ENCODE measurements around the gene SSUH2. TPM values are rescaled to one million over a fixed set of nuclear protein-coding genes. Genes with fewer than 3 reads are reported as not detected.

SSUH2 gene
- total and polyA plus RNA-seq, 2 of the 13 experiments (the other 11 are each of a cell fraction or from before 2014, with no cell fraction given): 38.1 to 136 TPM

GRCh38 chr3:8655387-8655835, 10.8 kb upstream of the SSUH2 start (continued):
- TF ChIP-seq ZNF24 (IDR thresholded peaks at IDR 0.05) (0 out of 2 replicates have a peak, but pooled peaks have one; percentile 17), ZBTB7A (CRISPR knock-in tag; IDR thresholded peaks at IDR 0.05) (no peak), NPAS2 (CRISPR knock-in tag; IDR thresholded peaks at IDR 0.05; ENCODE audit: borderline replicate concordance) (no peak), MAZ (IDR thresholded peaks at IDR 0.05; ENCODE audit: borderline replicate concordance, low read depth, low read length) (no peak), MAZ (CRISPR knock-in tag; IDR thresholded peaks at IDR 0.05; ENCODE audit: low read depth) (no peak), E2F2 (CRISPR knock-in tag; IDR thresholded peaks at IDR 0.05; ENCODE audit: borderline replicate concordance) (no peak), ZNF451 (CRISPR knock-in tag; IDR thresholded peaks at IDR 0.05) (no peak), SSRP1 (CRISPR knock-in tag; IDR thresholded peaks at IDR 0.05) (no peak), DPF2 (CRISPR knock-in tag; IDR thresholded peaks at IDR 0.05; ENCODE audit: borderline replicate concordance, low read depth) (0 out of 2 replicates have a peak, but pooled peaks have one; percentile 61), MAFF (IDR thresholded peaks at IDR 0.05; ENCODE audit: low read depth, low read length) (no peak), POLR2AphosphoS2 (IDR thresholded peaks at IDR 0.05; ENCODE audit: low read depth, low read length) (no peak), ZBED4 (CRISPR knock-in tag; IDR thresholded peaks at IDR 0.05; ENCODE audit: borderline replicate concordance) (no peak), NKX3-1 (CRISPR knock-in tag; IDR thresholded peaks at IDR 0.05) (no peak), ZNF513 (CRISPR knock-in tag; conservative IDR thresholded peaks at IDR 0.05) (no peak), SRSF1 (optimal IDR thresholded peaks at IDR 0.05; ENCODE audit: low read depth, low read length) (no peak), PRPF4 (IDR thresholded peaks at IDR 0.05; ENCODE audit: low read depth, low read length, poor library complexity, severe bottlenecking) (no peak), GFI1 (CRISPR knock-in tag; IDR thresholded peaks at IDR 0.05; ENCODE audit: borderline replicate concordance) (peak; percentile 56), BCL3 (CRISPR knock-in tag; IDR thresholded peaks at IDR 0.05) (no peak), BORCS8-MEF2B (CRISPR knock-in tag; IDR thresholded peaks at IDR 0.05) (no peak), ZNF562 (CRISPR knock-in tag; IDR thresholded peaks at IDR 0.05; ENCODE audit: borderline replicate concordance) (no peak), SMAD3 (CRISPR knock-in tag; IDR thresholded peaks at IDR 0.05) (no peak), KLF9 (CRISPR knock-in tag; IDR thresholded peaks at IDR 0.05; ENCODE audit: low read depth) (no peak), ZNF34 (CRISPR knock-in tag; IDR thresholded peaks at IDR 0.05; ENCODE audit: borderline replicate concordance) (no peak), ARNTL (CRISPR knock-in tag; IDR thresholded peaks at IDR 0.05) (no peak)

Measured in HepG2 (cell line).